NCI-H2171 (cell line): Measurements from ENCODE around the gene FBLIM1.
A peak's percentile ranks its signal among the peaks of the same experiment; 100 is the strongest.

Experiments used
- DNase-seq: peaks from one replicate; lab custom pipeline; 2025; lab: John Stamatoyannopoulos, UW

Gene FBLIM1

GRCh38 chr1:15758343-15758931 lies at the start of gene FBLIM1:
TSS of gene FBLIM1 (plus strand) at chr1:15758795. CDS start at chr1:15764984, 6,189 bp downstream.
- peak; percentile 48 for DNase-seq

- DNase-seq: no peak
Measured at GRCh38 chr1:15709226-15709625, 49.4 kb upstream of the FBLIM1 start.

GRCh38 chr1:15712168-15712567 lies 46.4 kb upstream of the FBLIM1 start:
- DNase-seq: no peak

GRCh38 chr1:15714406-15715136 lies 44.0 kb upstream of the FBLIM1 start:
- no peak for DNase-seq

- no peak for DNase-seq
Measured at GRCh38 chr1:15717418-15718125, 41.0 kb upstream of the FBLIM1 start.

GRCh38 chr1:15718199-15718601 lies 40.4 kb upstream of the FBLIM1 start:
- no peak for DNase-seq

GRCh38 chr1:15719381-15720120 lies 39.0 kb upstream of the FBLIM1 start:
- no peak for DNase-seq

- no peak for DNase-seq
Measured at GRCh38 chr1:15720861-15721260, 37.7 kb upstream of the FBLIM1 start.

- no peak for DNase-seq
Measured at GRCh38 chr1:15722411-15722810, 36.2 kb upstream of the FBLIM1 start.

GRCh38 chr1:15722836-15723532 lies 35.6 kb upstream of the FBLIM1 start:
- no peak for DNase-seq

- peak; percentile 61 for DNase-seq
Measured at GRCh38 chr1:15723631-15724246, 34.9 kb upstream of the FBLIM1 start.

- no peak for DNase-seq
Measured at GRCh38 chr1:15724949-15725880, 33.4 kb upstream of the FBLIM1 start.

- no peak for DNase-seq
Measured at GRCh38 chr1:15726508-15726907, 32.1 kb upstream of the FBLIM1 start.

- DNase-seq: no peak
Measured at GRCh38 chr1:15727021-15727420, 31.6 kb upstream of the FBLIM1 start.

- no peak for DNase-seq
Measured at GRCh38 chr1:15727424-15727823, 31.2 kb upstream of the FBLIM1 start.

GRCh38 chr1:15727866-15728534 lies 30.6 kb upstream of the FBLIM1 start:
- no peak for DNase-seq

GRCh38 chr1:15728937-15729657 lies 29.5 kb upstream of the FBLIM1 start:
- DNase-seq: no peak

GRCh38 chr1:15730423-15730822 lies 28.2 kb upstream of the FBLIM1 start:
- no peak for DNase-seq

- no peak for DNase-seq
Measured at GRCh38 chr1:15730936-15731335, 27.7 kb upstream of the FBLIM1 start.
